ENCODE measurements around the gene ENTR1. TPM values are rescaled to one million over a fixed set of nuclear protein-coding genes. Genes with fewer than 3 reads are reported as not detected.

The ENTR1 gene
- total RNA-seq, 1 experiment from 2014 or later: 90.8 TPM

- intact Hi-C loops (cut with micrococcal nuclease; ENCODE audit: unreplicated experiment): no loop called here
- ATAC-seq (0 out of 2 replicates have a peak, but pooled peaks have one; percentile 13), DNase-seq (ENCODE audit: low read depth, low spot score) (no peak)
- CTCF ChIA-PET: no interaction called here
- POLR2A ChIA-PET: no interaction called here
- in situ Hi-C loops (cut with HindIII; ENCODE audit: low pct_unique_long_range_greater_than_20kb, low sequenced_read_pairs): no loop called here
- no peak overlapping the region for H3K27ac ChIP-seq (ENCODE audit: low read length)
- no peak for TF ChIP-seq SIN3A (IDR thresholded peaks at IDR 0.05; ENCODE audit: borderline replicate concordance, insufficient read depth, low read depth, low read length)
- no peak for TF ChIP-seq REST (IDR thresholded peaks at IDR 0.05; ENCODE audit: insufficient read depth in 1 of 2, low read depth in 2 of 2, low read length in 1 of 2)
- no peak for TF ChIP-seq POLR2AphosphoS5 (IDR thresholded peaks at IDR 0.05; ENCODE audit: low read depth, low read length)
- TF ChIP-seq TCF7L2 (IDR thresholded peaks at IDR 0.05; ENCODE audit: low read depth, low read length): no peak
- no peak for TF ChIP-seq CTCF (IDR thresholded peaks at IDR 0.05)
- H3K9me3 ChIP-seq (ENCODE audit: control insufficient read depth, insufficient read depth, low read depth, low read length): no peaks in the 10 kb centered on the region
- peak overlapping the region in 1 of 2 experiments; percentile 11; a peak in 1 of 4 replicates for H3K4me3 ChIP-seq (ENCODE audit: low read depth in 2 of 2, low read length in 2 of 2)
- H3K36me3 ChIP-seq (ENCODE audit: control insufficient read depth, insufficient read depth, low read length): no peaks in the 10 kb centered on the region
- H3K27me3 ChIP-seq (ENCODE audit: control insufficient read depth, insufficient read depth, low read length): no peaks in the 10 kb centered on the region
- H3K4me1 ChIP-seq (ENCODE audit: control insufficient read depth, insufficient read depth, low read length): peaks cover 19% of the 10 kb centered on the region
- no TSS peak for BruUV-seq (replicated peaks)
Observed at GRCh38 chr9:136352682-136353081, 57.7 kb downstream of the ENTR1 start.

Other genes with a start within 250 kb of the ENTR1 start
- 0.13 TPM for gene LHX3, start 205.5 kb downstream of the ENTR1 start, total RNA-seq (2021; ENCODE audit: unreplicated experiment)
- 40.0 TPM for gene QSOX2, start 164.8 kb downstream of the ENTR1 start, total RNA-seq (2021; ENCODE audit: unreplicated experiment)
- gene CCDC187, start 106.5 kb downstream of the ENTR1 start, total RNA-seq (2021; ENCODE audit: unreplicated experiment): not detected
- 14.2 TPM for gene GPSM1, start 83.1 kb downstream of the ENTR1 start, total RNA-seq (2021; ENCODE audit: unreplicated experiment)
- gene DNLZ, start 46.9 kb downstream of the ENTR1 start, total RNA-seq (2021; ENCODE audit: unreplicated experiment): 26.5 TPM
- 1.7 TPM for gene CARD9, start 36.9 kb downstream of the ENTR1 start, total RNA-seq (2021; ENCODE audit: unreplicated experiment)
- 10.8 TPM for gene SNAPC4, start 10.4 kb downstream of the ENTR1 start, total RNA-seq (2021; ENCODE audit: unreplicated experiment)
- gene PMPCA, start within 50 bp of the ENTR1 start, total RNA-seq (2021; ENCODE audit: unreplicated experiment): 60.9 TPM
- gene INPP5E, start 29.2 kb upstream of the ENTR1 start, total RNA-seq (2021; ENCODE audit: unreplicated experiment): 14.1 TPM
- 76.5 TPM for gene SEC16A, start 72.4 kb upstream of the ENTR1 start, total RNA-seq (2021; ENCODE audit: unreplicated experiment)
- 13.4 TPM for gene NOTCH1, start 135.4 kb upstream of the ENTR1 start, total RNA-seq (2021; ENCODE audit: unreplicated experiment)